Neural cell (in vitro differentiated cells): ENCODE measurements around the gene MXRA7. TPM values are rescaled to one million over a fixed set of nuclear protein-coding genes. Genes with fewer than 3 reads are reported as not detected.

Experiments used
- H2AFZ ChIP-seq: fragments of 200-600, 300-800 bp; sonication (generic), shearing (Covaris generic); 2 replicates; pipeline ENCODE4 v1.6.0; 2014; ENCODE audit warnings: low read depth, mild to moderate bottlenecking, antibody characterized with exemption, low read length, moderate library complexity
- H3F3A ChIP-seq: fragments of 200-600 bp; shearing (Covaris generic); 2 replicates; pipeline ENCODE4 v1.6.1; 2016; ENCODE audit warnings: mild to moderate bottlenecking, moderate library complexity, mixed read lengths, antibody characterized with exemption, low read length; ENCODE audit not compliant: insufficient read depth, poor library complexity, severe bottlenecking
- H3K27ac ChIP-seq: fragments of 200-600, 300-800 bp; sonication (generic), shearing (Covaris generic); 2 replicates; pipeline ENCODE4 v1.5.1; 2014; ENCODE audit warnings: mild to moderate bottlenecking, low read length, moderate library complexity
- H3K27me3 ChIP-seq: fragments of 300-800, 200-600 bp; sonication (generic), shearing (Covaris generic); 2 replicates; pipeline ENCODE4 v1.6.0; 2014; ENCODE audit warnings: mild to moderate bottlenecking, low read depth, low read length, moderate library complexity; ENCODE audit not compliant: insufficient read depth
- H3K36me3 ChIP-seq: fragments of 300-800, 200-600 bp; sonication (generic), shearing (Covaris generic); 2 replicates; pipeline ENCODE4 v1.5.1; 2014; ENCODE audit warnings: mild to moderate bottlenecking, antibody characterized with exemption, low read length, moderate library complexity; ENCODE audit not compliant: insufficient read depth
- H3K4me2 ChIP-seq: fragments of 300-800, 200-600 bp; sonication (generic), shearing (Covaris generic); 2 replicates; pipeline ENCODE4 v1.6.0; 2014; ENCODE audit warnings: mild to moderate bottlenecking, low read length
- H3K4me3 ChIP-seq: fragments of 300-800, 200-600 bp; sonication (generic), shearing (Covaris generic); 2 replicates; pipeline ENCODE4 v1.5.1; 2014; ENCODE audit warnings: mild to moderate bottlenecking, low read length, moderate library complexity
- H3K79me2 ChIP-seq: fragments of 200-600 bp; shearing (Covaris generic); replicated peaks from 2 replicates; pipeline ENCODE4 v1.6.0; 2014; ENCODE audit warnings: mild to moderate bottlenecking, low read length, moderate library complexity; ENCODE audit not compliant: insufficient read depth
- H3K9ac ChIP-seq: fragments of 300-800, 200-600 bp; sonication (generic), shearing (Covaris generic); 2 replicates; pipeline ENCODE4 v1.6.1; 2016; ENCODE audit warnings: mild to moderate bottlenecking, low read length, mixed read lengths
- H3K9me2 ChIP-seq: fragments of 200-600 bp; shearing (Covaris generic); 2 replicates; pipeline ENCODE4 v1.6.1; 2016; ENCODE audit warnings: mild to moderate bottlenecking, low read length, mixed read lengths; ENCODE audit not compliant: insufficient read depth
- H3K9me3 ChIP-seq: fragments of 200-600, 300-800 bp; sonication (generic), shearing (Covaris generic); 2 replicates; pipeline ENCODE4 v1.6.1; 2016; ENCODE audit warnings: mild to moderate bottlenecking, mixed run types, low read length, moderate library complexity, mixed read lengths
- H4K20me1 ChIP-seq: fragments of 200-600 bp; shearing (Covaris generic); 2 replicates; pipeline ENCODE4 v1.6.1; 2016; ENCODE audit warnings: mild to moderate bottlenecking, mixed run types; ENCODE audit not compliant: insufficient read depth
- EP300 ChIP-seq: fragments of 450-650 bp; conservative IDR thresholded peaks from 2 replicates; pipeline ENCODE4 v1.6.1; 2014; ENCODE audit warnings: antibody characterized with exemption, mild to moderate bottlenecking, moderate library complexity; ENCODE audit not compliant: poor library complexity, severe bottlenecking
- EZH2 ChIP-seq: fragments of 200-600, 300-800 bp; shearing (Covaris generic), sonication (generic); IDR thresholded peaks from 2 replicates; pipeline ENCODE4 v1.6.1; 2014; ENCODE audit warnings: antibody characterized with exemption, low read length, borderline replicate concordance, mild to moderate bottlenecking; ENCODE audit not compliant: insufficient read depth, poor library complexity, severe bottlenecking
- MXI1 ChIP-seq: fragments of 450-650 bp; conservative IDR thresholded peaks from 2 replicates; pipeline ENCODE4 v1.6.1; 2014; ENCODE audit warnings: antibody characterized with exemption, mild to moderate bottlenecking; ENCODE audit not compliant: poor library complexity, severe bottlenecking
- POLR2AphosphoS5 ChIP-seq: IDR thresholded peaks from 2 replicates; pipeline ENCODE4 v1.6.1; 2012
- RAD21 ChIP-seq: fragments of 450-650 bp; conservative IDR thresholded peaks from 2 replicates; pipeline ENCODE4 v1.6.1; 2014; ENCODE audit warnings: antibody characterized with exemption, mild to moderate bottlenecking, moderate library complexity
- SMC3 ChIP-seq: fragments of 450-650 bp; conservative IDR thresholded peaks from 2 replicates; pipeline ENCODE4 v1.6.1; 2014; ENCODE audit warnings: antibody characterized with exemption, mild to moderate bottlenecking, moderate library complexity; ENCODE audit not compliant: poor library complexity
- TAF1 ChIP-seq: IDR thresholded peaks from 2 replicates; pipeline ENCODE4 v1.6.1; 2012; ENCODE audit warnings: low read depth
- polyA plus RNA-seq: library from polyadenylated mRNA; depleted of rRNA; stranded (reverse); fragments of >200 nt; gene quantifications from 2 replicates; pipeline ENCODE4 v1.2.3, GENCODE V29; 2014
- TF ChIP-seq, protein P1 (sequence below): fragments of 450-650 bp; IDR thresholded peaks from 2 replicates; pipeline ENCODE4 v1.5.1; 2014; ENCODE audit warnings: antibody characterized with exemption, mild to moderate bottlenecking, moderate library complexity; ENCODE audit not compliant: poor library complexity, severe bottlenecking
- TF ChIP-seq, protein P2 (sequence below): IDR thresholded peaks from 2 replicates; pipeline ENCODE4 v1.6.1; 2012; ENCODE audit warnings: borderline replicate concordance

Gene MXRA7
- polyA plus RNA-seq, 1 donor from 2014 or later: 143 TPM

DNA sequence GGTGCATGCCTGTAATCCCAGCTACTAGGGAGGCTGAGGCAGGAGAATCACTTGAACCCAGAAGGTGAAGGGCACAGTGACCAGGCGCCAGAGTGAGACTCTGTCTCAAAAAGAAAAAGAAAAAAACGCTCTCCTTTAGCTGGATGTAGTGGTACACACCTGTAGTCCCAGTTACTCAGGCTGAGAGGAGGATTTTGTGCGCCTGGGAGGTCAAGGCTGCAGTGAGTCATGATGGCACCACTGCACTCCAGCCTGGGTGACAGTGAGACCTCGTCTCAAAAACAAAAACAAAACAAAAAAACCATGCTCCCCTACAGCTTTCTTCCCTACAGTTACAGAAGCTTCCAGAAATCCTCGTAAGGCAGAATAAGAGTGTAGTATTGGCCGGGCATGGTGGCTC is 34.1 kb downstream of the MXRA7 start:
- Histone ChIP-seq H3K27me3 (no peaks in the 10 kb centered on the region), H3K27ac (no peak overlapping the region), H4K20me1 (no peaks in the 10 kb centered on the region), H3K4me2 (no peak overlapping the region), H3K79me2 (no peaks in the 10 kb centered on the region), H3K9me2 (no peaks in the 10 kb centered on the region), H3K36me3 (no peaks in the 10 kb centered on the region), H3K9ac (no peak overlapping the region), H3K4me3 (no peak overlapping the region), H3F3A (no peaks in the 10 kb centered on the region), H2AFZ (no peak overlapping the region), H3K9me3 (no peaks in the 10 kb centered on the region)
- no peak for TF ChIP-seq EP300
- TF ChIP-seq TAF1: no peak
- TF ChIP-seq EZH2: no peak
- TF ChIP-seq RAD21: no peak

DNA sequence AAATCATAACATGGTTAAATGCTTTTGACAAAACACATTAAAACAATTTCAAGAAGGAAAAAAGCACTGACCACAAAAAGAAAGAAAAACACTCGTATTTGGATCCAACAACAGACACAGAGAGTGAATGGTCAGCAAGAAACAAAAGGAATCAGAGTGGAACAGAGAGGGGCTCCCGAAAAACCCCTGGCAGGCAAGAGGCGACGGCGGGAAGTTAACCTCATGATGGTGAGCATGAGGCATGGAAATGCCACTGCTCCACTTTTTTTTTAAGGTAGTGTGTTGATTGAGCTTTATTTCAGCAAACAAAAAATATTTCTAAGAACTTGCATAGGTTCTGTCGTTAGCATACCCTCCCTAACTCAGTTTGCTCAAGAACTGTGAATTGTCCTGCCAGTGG is 35.1 kb downstream of the MXRA7 start:
- no peaks in the 10 kb centered on the region for H3K9me3 ChIP-seq
- H4K20me1 ChIP-seq: no peaks in the 10 kb centered on the region
- no peak overlapping the region for H3K4me3 ChIP-seq
- no peaks in the 10 kb centered on the region for H3K79me2 ChIP-seq
- H3K9ac ChIP-seq: no peak overlapping the region
- no peaks in the 10 kb centered on the region for H3K27me3 ChIP-seq
- H3F3A ChIP-seq: no peaks in the 10 kb centered on the region
- H3K9me2 ChIP-seq: no peaks in the 10 kb centered on the region
- no peak for TF ChIP-seq EP300
- no peak for TF ChIP-seq POLR2AphosphoS5
- no peak for TF ChIP-seq TAF1
- TF ChIP-seq MXI1: no peak
- TF ChIP-seq EZH2: no peak
- no peak for TF ChIP-seq RAD21
- TF ChIP-seq, protein P1, sequence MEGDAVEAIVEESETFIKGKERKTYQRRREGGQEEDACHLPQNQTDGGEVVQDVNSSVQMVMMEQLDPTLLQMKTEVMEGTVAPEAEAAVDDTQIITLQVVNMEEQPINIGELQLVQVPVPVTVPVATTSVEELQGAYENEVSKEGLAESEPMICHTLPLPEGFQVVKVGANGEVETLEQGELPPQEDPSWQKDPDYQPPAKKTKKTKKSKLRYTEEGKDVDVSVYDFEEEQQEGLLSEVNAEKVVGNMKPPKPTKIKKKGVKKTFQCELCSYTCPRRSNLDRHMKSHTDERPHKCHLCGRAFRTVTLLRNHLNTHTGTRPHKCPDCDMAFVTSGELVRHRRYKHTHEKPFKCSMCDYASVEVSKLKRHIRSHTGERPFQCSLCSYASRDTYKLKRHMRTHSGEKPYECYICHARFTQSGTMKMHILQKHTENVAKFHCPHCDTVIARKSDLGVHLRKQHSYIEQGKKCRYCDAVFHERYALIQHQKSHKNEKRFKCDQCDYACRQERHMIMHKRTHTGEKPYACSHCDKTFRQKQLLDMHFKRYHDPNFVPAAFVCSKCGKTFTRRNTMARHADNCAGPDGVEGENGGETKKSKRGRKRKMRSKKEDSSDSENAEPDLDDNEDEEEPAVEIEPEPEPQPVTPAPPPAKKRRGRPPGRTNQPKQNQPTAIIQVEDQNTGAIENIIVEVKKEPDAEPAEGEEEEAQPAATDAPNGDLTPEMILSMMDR: no peak
- TF ChIP-seq SMC3: no peak
- TF ChIP-seq, protein P2, sequence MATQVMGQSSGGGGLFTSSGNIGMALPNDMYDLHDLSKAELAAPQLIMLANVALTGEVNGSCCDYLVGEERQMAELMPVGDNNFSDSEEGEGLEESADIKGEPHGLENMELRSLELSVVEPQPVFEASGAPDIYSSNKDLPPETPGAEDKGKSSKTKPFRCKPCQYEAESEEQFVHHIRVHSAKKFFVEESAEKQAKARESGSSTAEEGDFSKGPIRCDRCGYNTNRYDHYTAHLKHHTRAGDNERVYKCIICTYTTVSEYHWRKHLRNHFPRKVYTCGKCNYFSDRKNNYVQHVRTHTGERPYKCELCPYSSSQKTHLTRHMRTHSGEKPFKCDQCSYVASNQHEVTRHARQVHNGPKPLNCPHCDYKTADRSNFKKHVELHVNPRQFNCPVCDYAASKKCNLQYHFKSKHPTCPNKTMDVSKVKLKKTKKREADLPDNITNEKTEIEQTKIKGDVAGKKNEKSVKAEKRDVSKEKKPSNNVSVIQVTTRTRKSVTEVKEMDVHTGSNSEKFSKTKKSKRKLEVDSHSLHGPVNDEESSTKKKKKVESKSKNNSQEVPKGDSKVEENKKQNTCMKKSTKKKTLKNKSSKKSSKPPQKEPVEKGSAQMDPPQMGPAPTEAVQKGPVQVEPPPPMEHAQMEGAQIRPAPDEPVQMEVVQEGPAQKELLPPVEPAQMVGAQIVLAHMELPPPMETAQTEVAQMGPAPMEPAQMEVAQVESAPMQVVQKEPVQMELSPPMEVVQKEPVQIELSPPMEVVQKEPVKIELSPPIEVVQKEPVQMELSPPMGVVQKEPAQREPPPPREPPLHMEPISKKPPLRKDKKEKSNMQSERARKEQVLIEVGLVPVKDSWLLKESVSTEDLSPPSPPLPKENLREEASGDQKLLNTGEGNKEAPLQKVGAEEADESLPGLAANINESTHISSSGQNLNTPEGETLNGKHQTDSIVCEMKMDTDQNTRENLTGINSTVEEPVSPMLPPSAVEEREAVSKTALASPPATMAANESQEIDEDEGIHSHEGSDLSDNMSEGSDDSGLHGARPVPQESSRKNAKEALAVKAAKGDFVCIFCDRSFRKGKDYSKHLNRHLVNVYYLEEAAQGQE: no peak
- H3K4me2 ChIP-seq: no peak overlapping the region
- H2AFZ ChIP-seq: no peak overlapping the region
- H3K27ac ChIP-seq: no peak overlapping the region
- no peaks in the 10 kb centered on the region for H3K36me3 ChIP-seq

DNA sequence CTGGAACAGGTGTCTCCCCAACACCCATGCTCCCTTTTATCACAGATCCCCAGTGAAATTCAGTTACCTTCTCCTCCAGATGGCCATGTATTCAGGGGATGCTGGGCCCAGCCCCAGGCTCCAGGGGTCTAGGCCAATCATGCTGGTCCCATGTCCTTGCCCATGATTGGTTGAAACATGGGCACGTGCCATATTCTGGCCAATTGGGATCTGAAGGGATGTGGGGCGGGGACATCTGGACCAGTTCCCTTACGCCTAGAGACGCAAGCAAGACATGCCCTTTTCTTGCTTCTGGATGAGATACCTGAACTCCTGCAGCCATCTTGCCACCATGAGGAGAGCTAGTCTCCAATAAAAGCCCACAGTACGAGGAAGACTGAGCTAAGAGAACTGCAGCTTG is 36.2 kb downstream of the MXRA7 start:
- Histone ChIP-seq H3K9ac (no peak overlapping the region), H3K9me2 (no peaks in the 10 kb centered on the region), H3K27ac (no peak overlapping the region), H2AFZ (no peak overlapping the region), H3K79me2 (no peaks in the 10 kb centered on the region), H3K27me3 (no peaks in the 10 kb centered on the region), H3K4me2 (no peak overlapping the region), H3K4me3 (no peak overlapping the region), H3K9me3 (no peaks in the 10 kb centered on the region), H4K20me1 (no peaks in the 10 kb centered on the region), H3K36me3 (no peaks in the 10 kb centered on the region), H3F3A (no peaks in the 10 kb centered on the region)
- no peak for TF ChIP-seq TAF1
- TF ChIP-seq, protein P2: no peak
- TF ChIP-seq, protein P1: no peak
- no peak for TF ChIP-seq RAD21
- TF ChIP-seq EP300: no peak
- no peak for TF ChIP-seq POLR2AphosphoS5
- TF ChIP-seq MXI1: no peak
- no peak for TF ChIP-seq SMC3
- no peak for TF ChIP-seq EZH2
